SIG-M5 (cell line): Measurements from ENCODE around the gene INSYN2B.
A peak's percentile ranks its signal among the peaks of the same experiment; 100 is the strongest.

Experiments used
- DNase-seq: peaks from one replicate; lab custom pipeline; 2025; lab: John Stamatoyannopoulos, UW

The INSYN2B gene

GRCh38 chr5:169971780-169972179 is 8.5 kb downstream of the INSYN2B start:
- no peak for DNase-seq

DNA sequence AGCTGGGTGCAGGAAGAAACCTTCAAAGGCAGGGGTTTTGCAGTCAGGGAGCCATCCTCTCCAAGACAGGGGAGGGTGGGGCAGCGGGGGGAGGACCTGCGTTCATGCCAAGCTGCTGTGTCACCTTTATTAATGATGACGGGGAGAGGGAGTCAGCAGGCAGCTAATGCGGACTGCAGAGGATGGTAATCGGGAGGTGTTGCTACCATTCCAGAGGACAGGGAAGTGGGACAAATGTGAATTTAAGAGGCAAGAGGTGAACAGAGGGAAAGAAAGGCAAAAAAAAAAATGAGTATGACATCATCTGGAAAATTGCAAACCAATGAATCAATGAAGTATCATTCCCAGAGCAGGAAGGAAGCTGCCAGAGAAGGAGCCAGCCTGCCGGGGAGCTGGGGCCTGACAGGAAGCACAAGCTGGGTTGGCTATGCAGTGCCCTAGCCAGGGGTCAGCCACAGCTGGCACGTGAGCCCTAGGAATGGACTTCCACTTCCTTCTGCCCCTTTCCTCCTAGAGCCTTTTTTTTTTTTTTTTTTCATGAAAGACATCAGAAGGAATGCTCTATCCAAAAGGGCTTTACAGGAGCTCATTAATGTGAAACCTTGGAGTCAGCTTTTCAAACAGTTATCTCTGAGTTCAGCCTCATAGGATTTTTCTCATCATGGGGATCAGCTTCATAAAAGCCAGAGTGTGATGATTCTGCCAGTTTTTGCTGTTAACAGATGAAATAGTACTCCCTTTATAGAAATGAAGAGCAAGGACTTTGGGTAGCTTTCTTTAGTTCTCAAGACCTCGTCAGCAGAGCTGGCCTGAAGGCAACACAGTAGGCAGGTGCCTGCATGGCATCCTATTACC is 9.2 kb downstream of the INSYN2B start:
- no peak for DNase-seq

DNA sequence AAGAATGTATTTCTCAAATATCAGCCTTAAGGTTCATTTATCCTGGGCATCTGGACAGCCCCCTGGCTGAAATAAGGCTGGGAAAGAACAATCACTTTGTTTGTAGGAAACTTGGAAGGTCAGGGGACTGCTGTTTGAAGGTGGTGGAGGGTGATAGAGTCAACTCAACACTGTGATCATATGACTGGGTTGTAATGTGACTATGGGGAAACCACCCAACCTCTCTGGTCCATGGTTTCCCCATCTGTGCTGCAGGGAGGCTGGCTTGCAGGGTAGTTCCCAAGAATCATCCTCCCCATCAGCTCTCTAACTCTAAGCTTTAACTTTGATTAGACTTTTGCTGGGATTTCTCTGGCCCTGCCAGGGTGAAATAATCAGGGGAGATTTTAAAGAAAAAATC is 10.0 kb downstream of the INSYN2B start:
- DNase-seq = no peak

DNA sequence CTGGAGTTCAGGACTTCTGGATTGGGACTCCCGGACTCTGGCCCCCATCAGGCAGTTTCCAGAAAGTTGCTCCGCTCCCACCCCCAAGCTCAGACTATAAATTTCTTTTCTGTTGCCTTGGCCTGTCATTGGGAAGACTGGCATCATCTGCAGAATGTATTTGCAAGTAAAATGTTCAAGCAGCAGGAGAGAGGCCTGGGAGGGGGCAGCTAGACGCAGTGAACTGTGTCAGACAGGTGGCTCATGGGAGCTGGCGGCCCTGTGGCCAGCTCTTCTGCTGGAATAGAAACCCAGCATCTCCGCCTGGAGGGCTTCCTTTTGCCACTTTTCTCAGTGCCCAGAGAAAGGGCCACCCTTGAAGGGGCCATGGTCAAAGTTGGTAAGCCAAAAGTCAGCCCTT is 16.0 kb downstream of the INSYN2B start:
- DNase-seq = no peak

DNA sequence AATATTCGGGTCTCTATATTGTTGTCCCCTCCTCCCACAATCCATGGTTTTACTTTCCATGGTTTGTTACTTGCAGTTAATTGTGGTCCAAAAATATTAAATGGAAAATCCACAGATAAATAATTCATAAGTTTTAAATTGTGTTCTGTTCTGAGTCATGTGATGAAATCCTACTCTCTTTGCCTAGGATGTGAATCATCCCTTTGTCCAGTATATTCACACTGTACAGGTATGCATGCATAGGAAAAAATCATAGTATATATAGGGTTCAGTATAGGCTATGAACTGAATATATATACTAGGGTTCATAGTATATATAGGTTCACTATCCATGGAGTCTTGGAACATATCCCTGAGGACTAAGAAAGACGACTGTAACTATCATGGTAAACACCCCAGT is 19.6 kb downstream of the INSYN2B start:
- no peak for DNase-seq

DNA sequence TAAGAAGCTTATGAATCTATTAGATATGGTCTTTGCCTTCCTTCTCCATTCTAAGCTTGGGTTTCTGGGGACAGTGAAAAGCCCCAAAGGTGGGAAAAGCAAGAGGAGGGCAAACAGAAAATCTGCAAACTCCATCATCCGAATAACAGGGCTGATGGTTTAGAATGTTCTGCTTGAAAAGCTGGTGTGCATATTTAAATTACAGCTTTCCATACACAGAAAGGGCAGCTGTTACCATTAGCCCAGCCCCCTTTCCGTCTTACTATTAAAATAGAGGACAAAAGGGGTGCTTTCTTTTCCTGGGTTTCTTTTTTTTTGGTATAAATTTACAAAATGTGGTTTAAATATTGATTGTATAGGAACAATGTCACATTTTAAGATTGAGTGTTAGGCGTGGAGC is 22.0 kb downstream of the INSYN2B start:
- DNase-seq = no peak

GRCh38 chr5:169956756-169957155 is 23.5 kb downstream of the INSYN2B start:
- no peak for DNase-seq

DNA sequence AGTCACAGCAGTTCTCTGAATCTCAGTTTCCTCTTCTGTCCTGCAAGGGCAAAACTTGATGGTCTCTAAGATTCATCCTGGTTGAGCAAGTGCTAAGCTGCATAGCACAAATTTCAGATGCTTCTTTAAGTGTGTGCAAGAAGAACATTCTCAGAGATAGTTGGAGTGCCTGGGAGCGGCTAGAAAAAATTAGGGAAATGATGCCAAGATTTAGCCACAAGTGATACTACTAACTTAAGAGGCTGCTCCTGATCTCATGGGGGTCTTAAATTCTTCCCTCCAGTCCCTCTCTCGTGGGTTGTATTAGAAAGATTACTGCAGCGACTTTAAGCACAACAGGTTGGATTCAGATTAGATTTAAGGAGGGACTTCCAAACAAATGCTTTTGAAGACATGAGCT is 24.2 kb downstream of the INSYN2B start:
- no peak for DNase-seq

DNA sequence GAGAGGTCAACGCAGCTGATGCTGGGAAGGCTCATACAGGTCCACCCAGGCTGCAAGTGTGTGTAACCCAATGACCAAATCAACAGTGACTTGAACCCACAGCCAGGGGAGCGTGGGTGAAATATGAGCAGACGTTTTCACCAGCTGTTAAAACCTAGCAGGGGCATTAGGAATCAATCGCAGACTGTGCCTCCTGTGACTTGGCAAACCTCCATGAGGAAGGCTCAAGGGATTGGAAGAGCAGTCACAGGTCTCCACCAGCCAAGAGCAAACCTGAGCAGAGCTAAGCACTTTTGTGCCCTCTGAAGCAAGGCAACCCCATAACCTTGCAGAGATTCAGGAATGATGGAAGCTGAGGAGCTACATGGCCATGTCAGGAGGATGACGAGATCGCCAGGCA is 25.5 kb downstream of the INSYN2B start:
- no peak for DNase-seq

GRCh38 chr5:169953196-169953595 is 27.1 kb downstream of the INSYN2B start:
- DNase-seq = peak; percentile 46

GRCh38 chr5:169950333-169950732 is 30.0 kb downstream of the INSYN2B start:
- no peak for DNase-seq

DNA sequence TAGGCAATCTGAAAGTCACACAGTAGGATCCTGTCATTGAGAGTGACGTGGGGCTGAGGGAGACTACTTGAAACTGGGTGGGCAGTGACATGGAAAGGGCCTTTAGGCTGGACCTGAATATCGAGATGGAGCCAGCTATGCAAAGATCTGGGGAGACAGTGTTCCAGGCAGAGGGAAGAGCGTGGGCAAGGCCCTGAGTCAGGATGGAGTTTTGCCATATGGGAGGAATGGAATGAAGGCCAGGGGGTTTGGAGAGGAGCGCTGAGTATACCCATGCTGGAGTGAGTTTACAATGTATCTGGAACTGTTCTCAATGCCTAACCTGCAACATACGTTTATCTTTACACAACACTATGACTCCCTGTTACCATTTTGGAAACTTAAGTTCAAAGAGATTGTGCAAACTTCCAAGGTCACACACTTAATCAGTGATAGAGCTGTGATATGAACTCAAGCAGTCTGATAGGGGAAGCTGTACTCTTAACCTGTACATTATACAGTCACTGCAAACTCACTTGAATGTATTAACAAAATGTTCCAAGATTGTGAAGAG is 33.5 kb downstream of the INSYN2B start:
- no peak for DNase-seq

GRCh38 chr5:169945831-169946261 is 34.4 kb downstream of the INSYN2B start:
- no peak for DNase-seq

GRCh38 chr5:169944922-169945680 is 35.2 kb downstream of the INSYN2B start:
- DNase-seq = no peak

- no peak for DNase-seq
Observed at GRCh38 chr5:169944115-169944514, 36.2 kb downstream of the INSYN2B start.

DNA sequence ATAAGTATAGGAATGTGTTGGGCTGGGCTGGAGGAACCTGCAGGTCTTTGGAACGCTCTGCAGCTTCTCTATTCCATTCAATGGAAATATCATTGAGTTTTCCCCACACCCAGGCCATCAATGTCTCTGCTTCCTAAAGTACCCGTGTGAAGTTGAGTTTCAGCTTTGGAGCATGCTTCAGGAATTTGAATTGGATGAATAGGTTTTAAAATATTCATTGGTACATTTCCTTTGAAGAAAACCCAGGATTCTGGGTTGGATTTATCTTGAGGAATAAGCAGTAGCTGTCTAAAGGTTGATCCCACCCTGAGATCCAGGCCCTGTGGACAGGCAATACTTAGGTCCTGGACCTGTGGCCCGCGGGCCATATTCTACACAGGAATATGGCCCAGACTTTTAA is 37.3 kb downstream of the INSYN2B start:
- no peak for DNase-seq

- DNase-seq = no peak
Observed at GRCh38 chr5:169942181-169942580, 38.1 kb downstream of the INSYN2B start.

DNA sequence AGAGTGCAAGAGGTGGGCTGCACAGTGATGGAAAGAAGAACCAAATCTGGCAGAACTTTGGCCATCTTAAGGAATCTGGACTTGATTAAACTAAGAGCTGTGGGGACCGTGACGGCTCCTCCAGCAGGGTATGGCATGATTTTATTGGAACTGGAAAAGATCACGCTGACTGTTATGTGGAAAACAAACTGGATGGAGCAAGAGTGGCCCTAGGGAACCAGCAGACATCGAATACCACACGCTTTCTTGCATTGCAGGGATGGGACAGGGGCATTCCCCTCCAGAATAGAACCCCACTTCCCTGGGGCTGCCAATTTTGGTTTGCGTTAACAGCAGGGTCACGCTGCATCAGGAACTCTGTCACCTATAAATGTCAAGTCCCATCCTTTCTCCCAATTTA is 38.8 kb downstream of the INSYN2B start:
- no peak for DNase-seq

DNA sequence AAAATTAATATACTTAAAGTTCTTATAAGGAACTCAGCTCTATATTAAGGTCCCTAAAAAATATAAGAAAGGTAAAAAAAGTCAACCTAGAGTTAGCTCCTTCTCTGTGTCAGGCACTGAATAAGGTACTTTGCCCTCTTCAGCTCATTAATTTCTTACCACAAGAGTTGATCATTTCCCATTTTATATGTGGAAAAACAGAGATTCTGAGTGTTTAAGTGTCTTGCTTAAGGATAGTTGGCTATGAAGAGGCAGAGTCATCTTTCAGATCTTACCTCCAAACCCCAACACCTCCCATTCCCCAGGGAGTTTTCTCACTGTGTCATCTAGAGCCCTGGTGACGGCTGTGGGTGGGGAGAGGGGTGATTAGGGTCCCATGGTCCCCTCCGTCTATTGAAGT is 40.6 kb downstream of the INSYN2B start:
- no peak for DNase-seq

DNA sequence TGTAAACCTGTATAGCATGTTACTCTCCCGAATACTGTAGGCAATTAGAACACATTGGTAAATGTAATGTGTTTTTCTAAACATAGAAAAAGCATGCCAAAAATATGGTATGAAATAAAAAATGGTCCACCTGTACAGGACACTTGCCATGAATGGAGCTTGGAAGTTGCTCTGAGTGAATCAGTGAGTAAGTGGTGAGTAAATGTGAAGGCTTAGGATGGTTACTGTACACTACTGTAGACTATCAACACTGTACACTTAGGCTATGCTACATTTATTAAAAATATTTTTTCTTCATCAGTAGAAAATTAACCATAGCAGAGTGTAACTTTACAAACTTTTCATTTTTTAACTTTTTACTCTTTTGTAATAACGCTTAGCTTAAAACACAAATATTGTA is 41.9 kb downstream of the INSYN2B start:
- DNase-seq = no peak

DNA sequence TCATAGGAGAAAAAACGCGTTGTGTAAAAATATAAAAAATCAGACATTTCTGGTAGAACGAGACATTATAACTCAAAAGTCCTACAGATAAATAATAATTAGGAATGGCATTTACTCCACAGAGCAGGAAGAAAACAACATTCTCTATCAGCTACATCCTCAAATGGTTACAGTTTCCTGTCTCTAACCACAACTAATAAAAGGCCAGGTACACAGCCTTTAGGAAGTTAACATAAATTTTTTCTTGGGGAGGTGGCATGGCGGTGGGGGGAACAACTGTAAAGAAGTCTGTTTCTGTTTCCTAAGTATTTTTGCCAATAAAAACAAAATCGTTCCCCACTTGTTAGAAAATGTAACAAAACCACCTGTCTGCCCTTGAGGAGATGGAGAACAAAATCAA is 44.5 kb downstream of the INSYN2B start:
- DNase-seq = no peak

DNA sequence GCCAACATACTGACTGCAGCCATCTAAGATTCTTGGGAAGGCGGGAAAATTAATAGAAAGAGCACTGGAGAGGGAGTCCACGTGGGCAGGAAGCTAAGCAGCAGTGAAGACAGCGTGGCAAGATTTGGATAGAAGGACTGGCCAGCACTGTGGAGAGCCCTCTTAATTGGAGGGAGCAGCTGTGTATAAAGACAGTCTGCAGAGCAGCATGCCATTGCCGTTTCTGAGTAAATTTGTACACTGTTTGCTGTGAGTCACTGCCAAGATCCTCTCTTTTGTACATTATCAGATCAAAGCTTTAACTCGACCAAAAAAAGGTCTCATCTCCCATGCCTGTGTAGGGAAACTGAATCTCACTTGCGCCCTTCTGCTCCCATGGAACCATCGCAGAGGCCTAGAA is 45.3 kb downstream of the INSYN2B start:
- no peak for DNase-seq

GRCh38 chr5:169933616-169934015 is 46.7 kb downstream of the INSYN2B start:
- no peak for DNase-seq
